ENCODE results near the gene SH3RF1.

SH3RF1 gene

DNA sequence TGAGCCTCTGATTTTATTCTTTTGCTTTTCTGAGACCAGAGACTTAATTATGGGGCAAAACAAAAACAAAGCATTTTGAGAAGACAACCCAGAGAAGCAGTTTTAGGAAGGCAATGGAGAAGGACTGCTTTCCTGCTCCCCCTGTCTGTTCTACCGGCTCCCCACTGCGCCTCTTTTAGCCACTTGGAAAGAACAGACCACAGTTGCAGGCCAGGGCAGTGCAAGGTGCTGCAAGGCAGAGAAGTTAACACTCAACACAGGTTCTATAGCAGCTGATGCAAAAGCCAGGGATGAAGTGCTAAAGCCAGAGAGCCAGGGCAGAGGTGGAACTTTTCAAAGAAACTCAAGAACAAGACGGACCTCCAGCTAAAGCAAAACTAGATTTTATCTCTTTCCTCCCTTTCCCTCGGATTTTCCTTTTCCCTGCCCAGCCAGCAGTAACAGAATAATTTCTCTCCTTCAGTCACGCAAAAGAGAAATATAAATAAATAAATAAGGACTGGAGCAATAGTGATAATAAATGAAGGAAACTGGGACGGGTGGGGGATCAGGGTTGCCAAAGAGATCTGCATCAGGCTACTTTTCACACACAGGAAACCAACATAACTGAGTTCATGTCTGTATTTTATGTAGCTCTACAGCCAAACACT lies 10.4 kb downstream of the SH3RF1 start:
- no peak overlapping the region for H3K4me3 ChIP-seq (ENCODE audit: low read depth, low read length)
- DNase-seq (ENCODE audit: low read depth): no peak
- TF ChIP-seq POLR2A (IDR thresholded peaks at IDR 0.05; ENCODE audit: extremely low read depth, insufficient read length) (no peak), MYC (IDR thresholded peaks at IDR 0.05; ENCODE audit: low read depth, low read length) (no peak), CTCF (IDR thresholded peaks at IDR 0.05; ENCODE audit: low read depth, low read length) (no peak)
- TF ChIP-seq, protein P1, sequence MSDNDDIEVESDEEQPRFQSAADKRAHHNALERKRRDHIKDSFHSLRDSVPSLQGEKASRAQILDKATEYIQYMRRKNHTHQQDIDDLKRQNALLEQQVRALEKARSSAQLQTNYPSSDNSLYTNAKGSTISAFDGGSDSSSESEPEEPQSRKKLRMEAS (IDR thresholded peaks at IDR 0.05; ENCODE audit: low read depth, low read length): no peak

DNA sequence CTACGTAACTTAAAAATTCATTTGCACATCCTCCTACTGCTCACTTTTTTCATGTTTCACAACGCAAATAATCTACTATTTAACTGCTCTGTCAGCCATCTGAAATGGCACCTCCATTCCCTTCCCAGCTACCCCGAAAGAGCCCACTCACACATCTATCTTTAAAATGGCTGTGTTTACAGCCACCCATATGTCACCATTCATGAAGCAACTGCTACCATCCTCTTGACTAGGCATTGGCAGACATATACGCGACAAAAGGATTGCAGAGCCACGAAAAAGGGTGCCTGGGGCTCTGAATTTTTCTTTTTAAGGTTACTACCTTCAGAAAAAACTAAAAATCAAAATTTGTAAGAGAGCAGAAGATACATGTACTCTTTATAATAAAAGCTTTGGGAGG lies 11.5 kb downstream of the SH3RF1 start:
- no peak overlapping the region for H3K4me3 ChIP-seq (ENCODE audit: low read depth, low read length)
- no peak for DNase-seq (ENCODE audit: low read depth)
- TF ChIP-seq POLR2A (IDR thresholded peaks at IDR 0.05; ENCODE audit: extremely low read depth, insufficient read length) (no peak), MYC (IDR thresholded peaks at IDR 0.05; ENCODE audit: low read depth, low read length) (no peak), CTCF (IDR thresholded peaks at IDR 0.05; ENCODE audit: low read depth, low read length) (no peak)
- TF ChIP-seq, protein P1 (IDR thresholded peaks at IDR 0.05; ENCODE audit: low read depth, low read length): no peak

- TF ChIP-seq CTCF (IDR thresholded peaks at IDR 0.05; ENCODE audit: low read depth, low read length) (no peak), MYC (IDR thresholded peaks at IDR 0.05; ENCODE audit: low read depth, low read length) (no peak), POLR2A (IDR thresholded peaks at IDR 0.05; ENCODE audit: extremely low read depth, insufficient read length) (no peak)
- TF ChIP-seq, protein P1 (IDR thresholded peaks at IDR 0.05; ENCODE audit: low read depth, low read length): no peak
- no peak overlapping the region for H3K4me3 ChIP-seq (ENCODE audit: low read depth, low read length)
- DNase-seq (ENCODE audit: low read depth): no peak
Observed at GRCh38 chr4:169258141-169258540, 12.6 kb downstream of the SH3RF1 start.

DNA sequence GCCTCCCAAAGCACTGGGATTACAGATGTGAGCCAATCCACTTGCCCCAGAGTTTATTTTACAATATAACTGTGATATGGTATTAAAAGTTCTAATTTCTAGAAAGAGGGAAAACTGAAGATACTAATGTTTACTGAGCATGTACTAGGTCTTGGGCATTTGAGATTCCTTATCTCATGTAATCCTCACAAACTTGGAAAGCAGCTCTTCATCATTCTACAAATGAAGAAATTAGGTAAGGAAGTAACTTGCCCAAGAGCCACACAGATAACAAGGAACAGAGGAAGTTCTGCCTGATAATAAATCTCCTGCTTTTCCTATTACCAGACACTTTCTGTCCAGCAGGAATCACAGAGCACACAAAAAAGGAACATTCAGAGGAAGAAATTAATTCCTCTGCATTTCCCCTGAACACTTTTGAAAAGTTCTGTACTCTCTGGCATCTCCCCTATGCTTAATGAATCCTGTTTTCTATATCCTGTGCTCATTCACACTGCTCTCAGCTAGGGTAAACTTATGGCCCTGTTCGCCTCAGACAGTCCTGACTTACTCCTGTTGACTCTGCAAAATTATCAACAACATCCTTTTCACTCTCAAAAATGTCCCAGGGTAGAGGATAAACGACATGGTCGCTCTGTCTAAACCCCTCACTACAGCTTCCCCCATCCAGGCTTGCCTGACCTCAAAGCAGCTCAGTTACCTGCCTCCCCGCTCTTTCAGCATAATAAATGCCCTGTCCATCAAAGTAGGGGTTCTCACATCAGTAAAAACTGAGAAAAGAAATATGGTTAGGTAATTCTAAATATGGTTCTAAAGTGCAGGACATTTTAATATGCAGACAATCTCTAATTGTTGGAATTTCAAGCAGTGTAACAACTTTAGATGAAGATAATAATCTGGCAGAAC lies 13.6 kb downstream of the SH3RF1 start:
- TF ChIP-seq MYC (IDR thresholded peaks at IDR 0.05; ENCODE audit: low read depth, low read length): no peak
- TF ChIP-seq, protein P1 (IDR thresholded peaks at IDR 0.05; ENCODE audit: low read depth, low read length): no peak
- TF ChIP-seq CTCF (IDR thresholded peaks at IDR 0.05; ENCODE audit: low read depth, low read length): no peak
- TF ChIP-seq POLR2A (IDR thresholded peaks at IDR 0.05; ENCODE audit: extremely low read depth, insufficient read length): no peak
- no peak overlapping the region for H3K4me3 ChIP-seq (ENCODE audit: low read depth, low read length)
- DNase-seq (ENCODE audit: low read depth): no peak

- no peak overlapping the region for H3K4me3 ChIP-seq (ENCODE audit: low read depth, low read length)
- no peak for DNase-seq (ENCODE audit: low read depth)
- TF ChIP-seq POLR2A (IDR thresholded peaks at IDR 0.05; ENCODE audit: extremely low read depth, insufficient read length) (no peak), MYC (IDR thresholded peaks at IDR 0.05; ENCODE audit: low read depth, low read length) (no peak), CTCF (IDR thresholded peaks at IDR 0.05; ENCODE audit: low read depth, low read length) (no peak)
- TF ChIP-seq, protein P1 (IDR thresholded peaks at IDR 0.05; ENCODE audit: low read depth, low read length): no peak
Observed at GRCh38 chr4:169256101-169256612, 14.6 kb downstream of the SH3RF1 start.

Measured in NB4 (cell line).